ENCODE measurements around the gene SDC3. TPM values are rescaled to one million over a fixed set of nuclear protein-coding genes. Genes with fewer than 3 reads are reported as not detected.
A peak's percentile ranks its signal among the peaks of the same experiment; 100 is the strongest.

The SDC3 gene
- total and polyA plus RNA-seq, 4 donors = 21.2 to 41.8 (median 23.7) TPM

- TF ChIP-seq CTCF (IDR thresholded peaks at IDR 0.05; ENCODE audit: control extremely low read depth, extremely low read depth) = no peak
- no peak overlapping the region for H3K27ac ChIP-seq (ENCODE audit: low read depth in 1 of 2, low read length in 1 of 2)
- ATAC-seq (ENCODE audit: insufficient read depth, low FRiP score) (no peak), DNase-seq (peak in 1 of 3 donors; percentile 36)
- H3K27me3 ChIP-seq (ENCODE audit: control insufficient read depth in 3 of 3, insufficient read depth in 3 of 3, low read length in 2 of 3) = no peaks in the 10 kb centered on the region
- H3K9ac ChIP-seq (ENCODE audit: insufficient read depth in 1 of 2, low read length in 2 of 2) = no peak overlapping the region
- no peaks in the 10 kb centered on the region for H3K9me3 ChIP-seq (ENCODE audit: control insufficient read depth in 4 of 4, insufficient read depth in 3 of 4, low read length in 3 of 4)
- WGBS, 2 donors = 72 to 85% methylated on average over 4 of the region's 4 CpGs
- no peaks in the 10 kb centered on the region for H3K36me3 ChIP-seq (ENCODE audit: control insufficient read depth in 4 of 4, insufficient read depth in 4 of 4, low read length in 4 of 4)
- peaks cover 0 to 11% (median 5%) of the 10 kb centered on the region in 5 donors for H3K4me1 ChIP-seq (ENCODE audit: control insufficient read depth in 5 of 5, insufficient read depth in 5 of 5, low read length in 5 of 5)
- no peak overlapping the region for H3K4me3 ChIP-seq
Measured at GRCh38 chr1:30853350-30853749, 55.2 kb downstream of the SDC3 start.

- Histone ChIP-seq H3K4me3 (no peak overlapping the region), H3K27me3 (ENCODE audit: control insufficient read depth in 3 of 3, insufficient read depth in 3 of 3, low read length in 2 of 3) (no peaks in the 10 kb centered on the region), H3K4me1 (ENCODE audit: control insufficient read depth in 5 of 5, insufficient read depth in 5 of 5, low read length in 5 of 5) (peaks cover 0 to 10% (median 0%) of the 10 kb centered on the region in 5 donors), H3K9me3 (ENCODE audit: control insufficient read depth in 4 of 4, insufficient read depth in 3 of 4, low read length in 3 of 4) (no peaks in the 10 kb centered on the region), H3K9ac (ENCODE audit: insufficient read depth in 1 of 2, low read length in 2 of 2) (no peak overlapping the region), H3K36me3 (ENCODE audit: control insufficient read depth in 4 of 4, insufficient read depth in 4 of 4, low read length in 4 of 4) (no peaks in the 10 kb centered on the region), H3K27ac (ENCODE audit: low read depth in 1 of 2, low read length in 1 of 2) (peak overlapping the region in 1 of 2 donors; percentile 50)
- no peak for TF ChIP-seq CTCF (IDR thresholded peaks at IDR 0.05; ENCODE audit: control extremely low read depth, extremely low read depth)
- ATAC-seq (ENCODE audit: insufficient read depth, low FRiP score) (peak; percentile 82), DNase-seq (peak; percentile 56 to 81 (median 66))
- 38 to 54% methylated on average over 5 of the region's 5 CpGs for WGBS, 2 donors
Measured at GRCh38 chr1:30852026-30852425, 56.5 kb downstream of the SDC3 start.

- ATAC-seq (ENCODE audit: insufficient read depth, low FRiP score) (no peak), DNase-seq (no peak)
- no peak overlapping the region for H3K27ac ChIP-seq (ENCODE audit: low read depth in 1 of 2, low read length in 1 of 2)
- no peaks in the 10 kb centered on the region for H3K36me3 ChIP-seq (ENCODE audit: control insufficient read depth in 4 of 4, insufficient read depth in 4 of 4, low read length in 4 of 4)
- no peaks in the 10 kb centered on the region for H3K27me3 ChIP-seq (ENCODE audit: control insufficient read depth in 3 of 3, insufficient read depth in 3 of 3, low read length in 2 of 3)
- H3K4me3 ChIP-seq = no peak overlapping the region
- H3K9me3 ChIP-seq (ENCODE audit: control insufficient read depth in 4 of 4, insufficient read depth in 3 of 4, low read length in 3 of 4) = no peaks in the 10 kb centered on the region
- no peak overlapping the region for H3K9ac ChIP-seq (ENCODE audit: insufficient read depth in 1 of 2, low read length in 2 of 2)
- peaks cover 0 to 16% (median 0%) of the 10 kb centered on the region in 5 donors for H3K4me1 ChIP-seq (ENCODE audit: control insufficient read depth in 5 of 5, insufficient read depth in 5 of 5, low read length in 5 of 5)
- WGBS, 2 donors = 100% methylated on average over 1 of the region's 1 CpG
- no peak for TF ChIP-seq CTCF (IDR thresholded peaks at IDR 0.05; ENCODE audit: control extremely low read depth, extremely low read depth)
Measured at GRCh38 chr1:30851286-30851685, 57.3 kb downstream of the SDC3 start.

- ATAC-seq (ENCODE audit: insufficient read depth, low FRiP score) = no peak
- no peak overlapping the region for H3K27ac ChIP-seq (ENCODE audit: low read depth in 1 of 2, low read length in 1 of 2)
- 87 to 92% methylated on average over 2 of the region's 2 CpGs for whole genome bisulfite sequencing, 2 donors
Measured at GRCh38 chr1:30850607-30851006, 58.0 kb downstream of the SDC3 start.

More at GRCh38 chr1:30850607-30851006, 58.0 kb downstream of the SDC3 start:
- Histone ChIP-seq H3K4me3 (no peak overlapping the region), H3K36me3 (ENCODE audit: control insufficient read depth in 4 of 4, insufficient read depth in 4 of 4, low read length in 4 of 4) (no peaks in the 10 kb centered on the region), H3K9me3 (ENCODE audit: control insufficient read depth in 4 of 4, insufficient read depth in 3 of 4, low read length in 3 of 4) (no peaks in the 10 kb centered on the region), H3K4me1 (ENCODE audit: control insufficient read depth in 5 of 5, insufficient read depth in 5 of 5, low read length in 5 of 5) (peaks cover 0 to 16% (median 0%) of the 10 kb centered on the region in 5 donors), H3K27me3 (ENCODE audit: control insufficient read depth in 3 of 3, insufficient read depth in 3 of 3, low read length in 2 of 3) (peaks cover 0 to 4% (median 0%) of the 10 kb centered on the region in 3 donors), H3K9ac (ENCODE audit: insufficient read depth in 1 of 2, low read length in 2 of 2) (no peak overlapping the region)
- no peak for DNase-seq
- TF ChIP-seq CTCF (IDR thresholded peaks at IDR 0.05; ENCODE audit: control extremely low read depth, extremely low read depth) = no peak

All from lung (tissue), 12 donors.